Measurements from ENCODE around the gene OR4D1.

Gene OR4D1

DNA sequence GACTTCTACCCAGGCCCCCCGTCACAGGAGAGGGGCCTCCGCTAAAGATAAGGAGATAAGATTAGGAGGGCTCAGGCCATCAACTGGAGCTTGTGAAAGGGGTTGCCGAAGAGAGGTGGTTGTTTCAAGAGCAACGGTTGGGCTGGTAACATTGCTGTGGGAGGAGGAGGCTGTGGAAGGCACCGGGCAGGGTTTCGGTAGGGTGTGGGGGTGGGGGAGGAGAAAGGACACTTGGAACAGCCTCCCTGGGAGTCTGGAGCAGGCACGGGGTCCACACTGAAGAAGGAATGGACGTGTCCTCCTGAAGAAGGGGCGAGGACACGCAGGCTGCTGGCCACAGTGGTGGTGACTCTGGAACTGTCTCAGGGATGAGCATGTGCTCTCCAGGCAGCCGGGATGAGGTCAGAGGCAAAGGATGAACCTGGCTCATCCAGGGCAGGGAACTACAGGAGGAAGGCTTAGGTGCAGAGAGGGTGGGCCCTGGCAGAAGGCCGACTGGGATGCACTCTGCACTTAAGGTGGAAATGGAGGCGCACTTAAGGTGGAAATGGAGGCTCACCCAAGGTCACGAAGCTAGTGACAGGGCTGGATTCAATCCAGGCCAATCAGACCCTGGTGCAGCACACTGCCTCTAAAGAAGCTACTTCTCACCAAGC is 43.2 kb downstream of the OR4D1 start:
- in situ Hi-C loops (cut with MboI; ENCODE audit: low sequenced_read_pairs) = no loop called here
- Histone ChIP-seq H3K27me3 (ENCODE audit: low read depth) (no peaks in the 10 kb centered on the region), H3K4me3 (no peak overlapping the region), H3K36me3 (replicated peaks) (no peaks in the 10 kb centered on the region), H3K9me3 (no peaks in the 10 kb centered on the region), H3K4me1 (no peaks in the 10 kb centered on the region)
- DNase-seq (ENCODE audit: low spot score in 2 of 2) = no peak

DNA sequence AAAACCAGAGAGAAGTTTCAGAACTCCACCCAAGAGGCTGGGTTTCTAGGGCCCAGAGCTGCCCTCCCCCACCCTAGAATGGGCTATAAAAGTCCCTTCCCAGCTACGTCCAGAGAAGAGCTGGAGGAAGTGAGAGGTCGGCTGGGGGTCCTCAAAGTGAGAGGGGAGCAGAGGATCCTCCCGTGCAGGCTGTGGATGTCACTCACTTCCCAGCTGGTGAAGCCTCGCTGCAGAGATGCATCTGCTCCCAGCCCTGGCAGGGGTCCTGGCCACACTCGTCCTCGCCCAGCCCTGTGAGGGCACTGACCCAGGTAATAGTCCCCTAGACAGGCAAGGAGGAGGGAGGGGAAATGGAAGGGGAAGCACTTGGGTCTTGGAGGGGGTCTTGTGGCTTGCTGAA is 44.4 kb downstream of the OR4D1 start, which contains the start of gene EPX:
EPX (plus strand) TSS at position 115 of the 400 bp plus-strand sequence; CDS start at position 236, 121 bp downstream.
- Histone ChIP-seq H3K4me3 (no peak within 1 kb of the TSS), H3K9me3 (no peaks in the 10 kb centered on the region), H3K27me3 (ENCODE audit: low read depth) (no peaks in the 10 kb centered on the region), H3K4me1 (no peaks in the 10 kb centered on the region), H3K36me3 (replicated peaks) (no peaks in the 10 kb centered on the region)
- DNase-seq (ENCODE audit: low spot score in 2 of 2) = no peak
- in situ Hi-C loops (cut with MboI; ENCODE audit: low sequenced_read_pairs) = no loop called here

GRCh38 chr17:58193641-58194255 is 45.6 kb downstream of the OR4D1 start:
- in situ Hi-C loops (cut with MboI; ENCODE audit: low sequenced_read_pairs) = no loop called here
- Histone ChIP-seq H3K9me3 (no peaks in the 10 kb centered on the region), H3K27me3 (ENCODE audit: low read depth) (peaks cover 3% of the 10 kb centered on the region), H3K4me1 (no peaks in the 10 kb centered on the region), H3K36me3 (replicated peaks) (no peaks in the 10 kb centered on the region), H3K4me3 (no peak overlapping the region)
- DNase-seq (ENCODE audit: low spot score in 2 of 2) = no peak

DNA sequence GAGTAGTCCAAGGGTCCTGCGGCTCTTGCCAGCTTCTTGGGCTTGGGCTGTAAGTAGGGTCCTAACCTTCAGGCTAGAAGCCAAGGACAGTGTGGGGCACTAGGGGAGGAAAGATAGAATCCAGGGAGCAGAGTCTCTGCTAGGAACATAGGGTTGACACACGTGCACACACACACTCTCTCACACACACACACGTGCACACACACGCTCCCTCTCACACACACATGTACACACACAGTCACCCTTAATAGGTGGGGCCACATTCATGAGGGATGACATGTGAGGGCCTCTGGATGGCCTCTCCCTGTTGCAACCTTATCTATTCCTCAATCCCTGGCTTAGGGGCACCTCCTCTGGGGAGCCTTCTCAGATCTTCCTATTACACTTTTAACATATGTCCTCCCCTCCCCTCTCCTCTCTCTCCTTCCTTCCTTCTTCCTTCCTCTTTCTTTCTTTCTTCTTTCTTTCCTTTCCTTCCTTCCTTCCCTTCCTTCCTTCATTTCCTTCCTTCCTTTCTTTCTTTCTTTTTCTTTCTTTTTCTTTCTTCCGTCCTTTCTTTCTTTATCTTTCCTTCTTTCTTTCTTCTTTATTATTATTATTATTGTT is 47.4 kb downstream of the OR4D1 start:
- in situ Hi-C loops (cut with MboI; ENCODE audit: low sequenced_read_pairs) = no loop called here
- H3K9me3 ChIP-seq = no peaks in the 10 kb centered on the region
- H3K27me3 ChIP-seq (ENCODE audit: low read depth) = peaks cover 4% of the 10 kb centered on the region
- no peak for DNase-seq (ENCODE audit: low spot score in 2 of 2)
- no peaks in the 10 kb centered on the region for H3K4me1 ChIP-seq
- H3K4me3 ChIP-seq = no peak overlapping the region
- H3K36me3 ChIP-seq (replicated peaks) = no peaks in the 10 kb centered on the region

- in situ Hi-C loops (cut with MboI; ENCODE audit: low sequenced_read_pairs) = no loop called here
- no peaks in the 10 kb centered on the region for H3K4me1 ChIP-seq
- H3K27me3 ChIP-seq (ENCODE audit: low read depth) = peaks cover 4% of the 10 kb centered on the region
- no peaks in the 10 kb centered on the region for H3K9me3 ChIP-seq
- no peaks in the 10 kb centered on the region for H3K36me3 ChIP-seq (replicated peaks)
- H3K4me3 ChIP-seq = no peak overlapping the region
- DNase-seq (ENCODE audit: low spot score in 2 of 2) = no peak
Observed at GRCh38 chr17:58196610-58197009, 48.4 kb downstream of the OR4D1 start.

GRCh38 chr17:58200024-58200633 is 51.9 kb downstream of the OR4D1 start:
- Histone ChIP-seq H3K9me3 (no peaks in the 10 kb centered on the region), H3K27me3 (ENCODE audit: low read depth) (peaks cover 4% of the 10 kb centered on the region), H3K4me1 (no peaks in the 10 kb centered on the region), H3K4me3 (no peak overlapping the region), H3K36me3 (replicated peaks) (no peaks in the 10 kb centered on the region)
- peak; percentile 49 to 79 for DNase-seq (ENCODE audit: low spot score in 2 of 2)
- in situ Hi-C loops (cut with MboI; ENCODE audit: low sequenced_read_pairs) = no loop called here

DNA sequence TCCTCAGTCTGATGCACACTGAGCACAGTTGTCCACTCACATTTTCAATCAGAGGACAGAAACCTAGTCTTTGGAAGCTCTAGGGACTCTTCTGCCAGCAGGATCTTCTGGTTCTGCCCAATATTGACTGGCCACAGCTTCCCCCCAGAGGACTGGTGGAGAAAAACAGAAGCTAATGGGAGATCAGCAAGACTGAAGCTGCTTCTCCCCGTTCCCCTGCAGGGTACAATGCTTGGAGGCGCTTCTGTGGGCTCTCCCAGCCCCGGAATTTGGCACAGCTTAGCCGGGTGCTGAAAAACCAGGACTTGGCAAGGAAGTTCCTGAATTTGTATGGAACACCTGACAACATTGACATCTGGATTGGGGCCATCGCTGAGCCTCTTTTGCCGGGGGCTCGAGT is 54.7 kb downstream of the OR4D1 start:
- no peak for DNase-seq (ENCODE audit: low spot score in 2 of 2)
- Histone ChIP-seq H3K4me1 (no peaks in the 10 kb centered on the region), H3K9me3 (no peaks in the 10 kb centered on the region), H3K27me3 (ENCODE audit: low read depth) (peaks cover 4% of the 10 kb centered on the region), H3K4me3 (no peak overlapping the region), H3K36me3 (replicated peaks) (no peaks in the 10 kb centered on the region)
- in situ Hi-C loops (cut with MboI; ENCODE audit: low sequenced_read_pairs) = no loop called here

- H3K27me3 ChIP-seq (ENCODE audit: low read depth) = no peaks in the 10 kb centered on the region; the same call in 1 of the 2 replicates
- H3K4me3 ChIP-seq = no peak overlapping the region
- H3K9me3 ChIP-seq = no peaks in the 10 kb centered on the region
- no peak for DNase-seq (ENCODE audit: low spot score in 2 of 2)
- no peaks in the 10 kb centered on the region for H3K36me3 ChIP-seq (replicated peaks)
- in situ Hi-C loops (cut with MboI; ENCODE audit: low sequenced_read_pairs) = no loop called here
- no peaks in the 10 kb centered on the region for H3K4me1 ChIP-seq
Observed at GRCh38 chr17:58204796-58205195, 56.6 kb downstream of the OR4D1 start.

- Histone ChIP-seq H3K27me3 (ENCODE audit: low read depth) (no peaks in the 10 kb centered on the region), H3K9me3 (no peaks in the 10 kb centered on the region), H3K4me3 (no peak overlapping the region), H3K36me3 (replicated peaks) (no peaks in the 10 kb centered on the region), H3K4me1 (no peaks in the 10 kb centered on the region)
- in situ Hi-C loops (cut with MboI; ENCODE audit: low sequenced_read_pairs) = no loop called here
- DNase-seq (ENCODE audit: low spot score in 2 of 2) = no peak
Observed at GRCh38 chr17:58205936-58206335, 57.8 kb downstream of the OR4D1 start.

DNA sequence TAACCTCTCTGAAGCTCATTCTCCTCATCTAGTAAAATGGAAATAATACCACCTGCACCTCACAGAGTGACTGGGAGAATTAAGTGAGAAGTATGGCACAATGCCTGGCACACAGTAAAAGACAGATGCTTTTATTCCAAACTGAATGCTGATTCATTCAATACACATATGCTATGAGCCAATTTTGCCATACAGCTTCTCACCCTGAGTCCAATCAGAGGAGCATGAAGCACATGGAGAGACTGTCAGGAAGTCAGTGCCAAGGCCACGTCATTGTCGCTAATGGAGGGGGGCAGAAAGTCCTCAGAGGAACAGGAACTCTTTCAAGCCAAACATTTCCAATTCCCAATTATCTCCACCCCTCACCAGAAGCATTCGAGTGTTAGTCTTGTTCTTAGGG is 59.3 kb downstream of the OR4D1 start:
- Histone ChIP-seq H3K9me3 (no peaks in the 10 kb centered on the region), H3K27me3 (ENCODE audit: low read depth) (no peaks in the 10 kb centered on the region), H3K4me1 (no peaks in the 10 kb centered on the region), H3K36me3 (replicated peaks) (peaks cover 3% of the 10 kb centered on the region), H3K4me3 (no peak overlapping the region)
- DNase-seq (ENCODE audit: low spot score in 2 of 2) = no peak
- in situ Hi-C loops (cut with MboI; ENCODE audit: low sequenced_read_pairs) = no loop called here

GRCh38 chr17:58208344-58208743 is 60.2 kb downstream of the OR4D1 start:
- H3K4me3 ChIP-seq = no peak overlapping the region
- in situ Hi-C loops (cut with MboI; ENCODE audit: low sequenced_read_pairs) = no loop called here
- peaks cover 9% of the 10 kb centered on the region for H3K36me3 ChIP-seq (replicated peaks)
- DNase-seq (ENCODE audit: low spot score in 2 of 2) = no peak
- no peaks in the 10 kb centered on the region for H3K9me3 ChIP-seq
- no peaks in the 10 kb centered on the region for H3K27me3 ChIP-seq (ENCODE audit: low read depth)
- no peaks in the 10 kb centered on the region for H3K4me1 ChIP-seq
